Heart left ventricle (tissue), 13 donors: ENCODE results near the gene SPDYE3.
"Not testable (repeated sequence)": the region's sequence is repeated elsewhere in the genome, so short reads cannot be mapped to it uniquely, and the experiment has no call there.

ENCODE experiments used
- CTCF ChIP-seq, 12 donors: fragments of 200-600 bp; sonication (generic) in 4 of 12; IDR thresholded peaks; one replicate each; pipeline versions ENCODE4 v1.5.0 to v1.8.0; 2018 to 2022; ENCODE audit warnings: antibody characterized with exemption in 12 of 12, mild to moderate bottlenecking in 5 of 12
- POLR2A ChIP-seq, 2 donors: fragments of 450-650 bp; IDR thresholded peaks; one replicate each; pipeline ENCODE4 v1.6.1; 2017; ENCODE audit warnings: antibody characterized with exemption in 2 of 2, mild to moderate bottlenecking in 2 of 2, moderate library complexity in 2 of 2
- donor health status: ischemic (EF 13 %, LVEDD 7.1; RV severe dilation, severe dysfunction).
- donor health status: DM: no; HTN: yes; CAD: no.
- donor health status: DM: no; HTN: no; CAD: no.
- donor health status: ischemic (EF 25% LVEDD 6.9; RV normal size, moderate dysfunction).
- donor health status: ischemic (EF 25% LVEDD 5.7; RV mildly dilated, moderate dysfunction).
- donor health status: ischemic (EF 35%, LVEDD 5.7; RV mildly dilated, moderate dysfunction).
- donor health status: nonischemic (EF 11% LVEDD 7.7; RV severe dilation, severe dysfunction).
- donor health status: DM: yes; HTN: yes; CAD: no.
- donor health status: PGD.
- donor health status: ischemic (EF 29% LVEDD 5.4; RV normal size, mild dysfunction).
- donor health status: nonischemic (EF 23%, LVEDD 6.1; RV moderate dilation, normal function).

- TF ChIP-seq POLR2A, CTCF (IDR thresholded peaks at IDR 0.05): not testable (repeated sequence)
Measured at GRCh38 chr7:100265851-100266250, 41.7 kb upstream of the SPDYE3 start.
